ENCODE results near the gene DAND5.
"Not testable (repeated sequence)": the region's sequence is repeated elsewhere in the genome, so short reads cannot be mapped to it uniquely, and the experiment has no call there.

The DAND5 gene

GRCh38 chr19:12967907-12968306 lies 1.5 kb upstream of the DAND5 start:
- no peak for DNase-seq

- no peak for DNase-seq
Observed at GRCh38 chr19:12970070-12970820, 869 bp downstream of the DAND5 start.

- DNase-seq, result no peak
Observed at GRCh38 chr19:12973236-12973635, 3.9 kb downstream of the DAND5 start.

GRCh38 chr19:12974301-12975220 lies 5.2 kb downstream of the DAND5 start:
- DNase-seq, result peak; percentile 31

- DNase-seq, result peak; percentile 29
Observed at GRCh38 chr19:12975221-12975741, 5.9 kb downstream of the DAND5 start.

DNA sequence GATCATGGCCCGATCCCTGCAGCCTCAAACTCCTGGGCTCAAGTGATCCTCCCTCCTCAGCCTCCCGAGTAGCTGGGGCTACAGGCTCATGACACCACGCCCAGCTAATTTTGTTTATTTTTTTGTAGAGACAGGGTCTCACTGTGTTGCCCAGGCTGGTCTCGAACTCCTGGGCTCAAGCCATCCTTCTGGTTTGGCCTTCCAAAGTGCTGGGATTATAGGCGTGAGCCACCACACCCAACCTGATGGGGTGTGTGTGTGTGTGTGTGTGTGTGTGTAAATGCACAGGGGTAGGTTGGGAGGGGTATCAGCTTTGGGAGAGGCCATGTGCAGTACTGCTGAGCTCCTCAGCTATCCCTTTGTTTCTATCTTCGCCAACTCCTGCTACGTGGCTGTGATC lies 6.7 kb downstream of the DAND5 start:
- not testable (repeated sequence) for DNase-seq

- DNase-seq, result no peak
Observed at GRCh38 chr19:12979974-12980373, 10.6 kb downstream of the DAND5 start.

DNA sequence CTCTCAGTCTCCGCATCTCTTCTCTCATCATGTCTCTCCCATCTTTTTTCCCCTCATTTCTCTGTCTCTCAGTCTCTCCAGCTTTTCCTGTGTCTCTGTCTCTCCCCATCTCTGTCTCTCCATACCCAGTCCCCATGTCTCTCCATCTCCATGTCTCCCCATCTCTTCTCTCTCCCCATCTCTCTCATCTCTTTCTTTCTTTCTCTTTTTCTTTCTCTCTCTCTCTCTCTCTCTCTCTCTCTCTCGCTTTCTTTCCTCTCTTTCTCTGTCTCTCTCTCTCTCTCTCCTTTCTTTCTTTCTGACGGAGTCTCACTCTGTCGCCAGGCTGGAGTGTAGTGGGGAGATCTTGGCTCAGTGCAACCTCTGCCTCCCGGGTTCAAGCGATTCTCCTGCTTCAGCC lies 13.3 kb downstream of the DAND5 start:
- no peak for DNase-seq

GRCh38 chr19:12983091-12983490 lies 13.7 kb downstream of the DAND5 start:
- DNase-seq, result peak; percentile 40

GRCh38 chr19:12983542-12984142 lies 14.3 kb downstream of the DAND5 start:
- peak; percentile 76 for DNase-seq

GRCh38 chr19:12984143-12984627 lies 14.8 kb downstream of the DAND5 start:
- no peak for DNase-seq

DNA sequence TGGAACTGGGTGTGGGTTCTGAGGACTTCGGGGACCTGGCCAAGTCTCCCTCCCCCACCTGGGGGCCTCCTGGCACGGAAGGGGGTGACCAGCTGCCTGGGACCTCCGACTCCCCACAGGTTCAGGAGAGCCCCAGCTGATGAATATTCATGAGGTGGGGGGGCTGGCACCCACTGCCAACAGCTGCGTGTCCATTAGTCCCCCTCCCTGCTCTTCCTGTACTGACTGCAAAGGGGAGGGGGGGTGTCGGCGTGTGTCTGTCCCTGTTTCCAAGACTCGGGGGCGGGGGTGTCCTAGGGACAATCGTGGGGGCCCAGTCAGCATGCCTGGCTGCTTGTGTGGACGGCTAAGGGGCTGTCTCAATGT lies 15.3 kb downstream of the DAND5 start:
- DNase-seq, result no peak

- DNase-seq, result no peak
Observed at GRCh38 chr19:12985049-12985776, 15.8 kb downstream of the DAND5 start.

DNA sequence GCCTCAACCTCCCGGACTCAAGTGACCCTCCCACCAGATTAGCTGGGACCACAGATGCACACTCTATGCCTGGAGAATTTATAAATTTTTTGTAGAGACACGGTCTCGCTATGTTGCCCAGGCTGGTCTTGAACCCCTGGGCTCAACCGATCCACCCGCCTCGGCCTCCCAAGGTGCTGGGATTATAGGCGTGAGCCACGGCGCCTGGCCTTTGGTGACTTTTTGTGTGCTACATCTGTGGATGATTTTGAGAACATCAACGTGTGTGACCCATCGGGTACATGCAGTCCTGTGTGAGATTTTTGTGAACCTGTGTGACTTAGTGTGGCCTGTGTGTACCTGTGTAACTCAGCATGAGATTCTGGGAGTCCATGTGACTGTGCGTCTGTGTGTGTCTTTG lies 17.4 kb downstream of the DAND5 start:
- DNase-seq, result no peak

- DNase-seq, result no peak
Observed at GRCh38 chr19:12987190-12987589, 17.8 kb downstream of the DAND5 start.

- no peak for DNase-seq
Observed at GRCh38 chr19:12987781-12988180, 18.4 kb downstream of the DAND5 start.

DNA sequence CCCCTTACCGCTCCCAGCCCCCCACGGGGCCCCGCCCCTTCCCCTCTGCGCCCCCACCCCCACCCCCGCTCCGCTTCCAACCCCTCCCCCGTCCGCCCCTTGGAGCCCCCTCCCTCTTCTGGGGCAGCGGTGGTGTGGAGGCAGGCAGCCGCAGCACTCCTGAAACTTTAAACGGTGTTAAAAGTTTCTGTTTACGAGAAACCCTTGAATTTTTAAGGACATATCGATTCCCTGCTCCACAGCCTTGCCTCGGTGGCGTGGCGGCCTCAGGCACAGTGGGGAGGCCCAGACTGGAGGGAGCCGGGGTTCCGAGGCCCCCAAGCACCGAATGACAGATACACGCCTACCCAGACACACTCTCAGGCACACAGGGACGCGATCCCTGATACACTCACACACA lies 21.1 kb downstream of the DAND5 start:
- no peak for DNase-seq

- no peak for DNase-seq
Observed at GRCh38 chr19:12990853-12991252, 21.5 kb downstream of the DAND5 start.

GRCh38 chr19:12991296-12991695 lies 21.9 kb downstream of the DAND5 start:
- no peak for DNase-seq

DNA sequence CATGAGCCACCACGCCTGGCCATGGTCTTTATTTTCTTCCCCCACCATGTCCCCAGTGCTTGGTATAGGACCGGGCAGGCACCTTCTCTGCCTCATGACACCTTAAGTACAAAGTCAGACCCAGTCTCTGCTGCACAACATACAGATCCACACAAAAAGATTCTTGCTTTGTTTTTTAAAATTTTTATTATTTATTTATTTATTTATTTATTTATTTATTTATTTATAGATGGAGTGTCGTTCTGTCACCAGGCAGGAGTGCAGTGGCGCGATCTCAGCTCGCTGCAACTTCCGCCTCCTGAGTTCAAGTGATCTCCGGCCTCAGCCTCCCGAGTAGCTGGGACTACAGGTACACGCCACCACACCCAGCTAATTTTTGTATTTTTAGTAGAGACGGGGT lies 23.4 kb downstream of the DAND5 start:
- DNase-seq, result no peak

GRCh38 chr19:12993562-12993961 lies 24.2 kb downstream of the DAND5 start:
- no peak for DNase-seq

Measured in NCI-H1092 treated with DMSO at 0.1 percent for 48 hours (cell line).